Spleen (tissue), 7 donors: ENCODE measurements around the gene SGCA.

Experiments
- POLR2AphosphoS5 ChIP-seq, 3 donors: sonication (generic); formaldehyde crosslinking; IDR thresholded peaks; one replicate each; pipeline ENCODE4 v1.5.1; 2017; ENCODE audit warnings: antibody characterized with exemption in 3 of 3
- TF ChIP-seq, protein P1 (sequence below), 11 experiments: fragments of 200-600 bp in 7 of 11; fragments of 450-650 bp in 4 of 11; sonication (generic) in 4 of 11; IDR thresholded peaks in 8 of 11; conservative IDR thresholded peaks in 3 of 11; 1 replicate in 7 of 11; 2 replicates in 4 of 11; pipeline versions ENCODE4 v1.4.0 to v1.8.0; 2016 to 2021; ENCODE audit warnings: antibody characterized with exemption in 11 of 11, inconsistent platforms in 4 of 11, mild to moderate bottlenecking in 1 of 11
- donor health status: DM: no; HTN: no; CAD: no; lungs with moderate emphysema.
- donor health status: DM: no; HTN: no; CAD: no.
- donor health status: DM: no; HTN: no; CAD: no.

DNA sequence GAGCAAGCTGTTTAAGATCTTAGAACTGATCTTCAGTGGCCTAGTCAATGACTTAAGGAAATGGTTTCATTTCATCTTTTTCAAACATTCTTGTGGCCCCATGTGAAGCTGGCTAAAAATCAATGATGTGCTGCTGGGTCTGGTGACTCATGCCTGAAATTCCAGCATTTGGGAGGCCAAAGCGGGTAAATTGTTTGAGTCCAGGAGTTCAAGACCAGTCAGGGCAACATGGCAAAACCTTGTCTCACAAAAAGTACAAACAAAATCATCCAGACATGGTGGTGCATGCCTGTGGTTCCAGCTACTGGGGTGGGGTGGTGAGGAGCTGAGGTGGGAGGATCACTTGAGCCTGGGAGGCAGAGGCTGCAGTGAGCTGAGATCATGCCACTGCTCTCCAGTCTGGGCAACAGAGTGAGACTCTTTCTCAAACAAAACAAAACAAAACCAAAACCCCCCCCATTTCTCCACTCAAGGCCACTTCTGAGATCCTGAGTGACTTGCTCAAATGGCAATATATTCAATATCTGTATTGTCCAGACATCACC, 53.0 kb downstream of the SGCA start:
- TF ChIP-seq, protein P1, sequence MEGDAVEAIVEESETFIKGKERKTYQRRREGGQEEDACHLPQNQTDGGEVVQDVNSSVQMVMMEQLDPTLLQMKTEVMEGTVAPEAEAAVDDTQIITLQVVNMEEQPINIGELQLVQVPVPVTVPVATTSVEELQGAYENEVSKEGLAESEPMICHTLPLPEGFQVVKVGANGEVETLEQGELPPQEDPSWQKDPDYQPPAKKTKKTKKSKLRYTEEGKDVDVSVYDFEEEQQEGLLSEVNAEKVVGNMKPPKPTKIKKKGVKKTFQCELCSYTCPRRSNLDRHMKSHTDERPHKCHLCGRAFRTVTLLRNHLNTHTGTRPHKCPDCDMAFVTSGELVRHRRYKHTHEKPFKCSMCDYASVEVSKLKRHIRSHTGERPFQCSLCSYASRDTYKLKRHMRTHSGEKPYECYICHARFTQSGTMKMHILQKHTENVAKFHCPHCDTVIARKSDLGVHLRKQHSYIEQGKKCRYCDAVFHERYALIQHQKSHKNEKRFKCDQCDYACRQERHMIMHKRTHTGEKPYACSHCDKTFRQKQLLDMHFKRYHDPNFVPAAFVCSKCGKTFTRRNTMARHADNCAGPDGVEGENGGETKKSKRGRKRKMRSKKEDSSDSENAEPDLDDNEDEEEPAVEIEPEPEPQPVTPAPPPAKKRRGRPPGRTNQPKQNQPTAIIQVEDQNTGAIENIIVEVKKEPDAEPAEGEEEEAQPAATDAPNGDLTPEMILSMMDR (IDR thresholded peaks at IDR 0.05 in 8 of 11, conservative IDR thresholded peaks at IDR 0.05 in 3 of 11) = no peak
- TF ChIP-seq POLR2AphosphoS5 (IDR thresholded peaks at IDR 0.05) = no peak
